GM23338 (cell line): ENCODE measurements around the gene SUGCT.

ENCODE experiments used
- CTCF ChIP-seq, 2 experiments: fragments of 200-600 bp in 1 of 2; sonication (generic) in 1 of 2; conservative IDR thresholded peaks; 2 replicates each; pipeline versions ENCODE4 v1.5.1 to v1.6.1; 2016 to 2017; ENCODE audit warnings: antibody characterized with exemption in 2 of 2, low read depth in 2 of 2, mild to moderate bottlenecking in 2 of 2, moderate library complexity in 1 of 2
- ETS1 ChIP-seq: IDR thresholded peaks from 2 replicates; pipeline ENCODE4 v1.6.1; 2016; ENCODE audit warnings: antibody characterized with exemption
- EZH2 ChIP-seq: fragments of 200-600 bp; sonication (generic); IDR thresholded peaks from one replicate; pipeline ENCODE4 v1.8.0; 2017; ENCODE audit warnings: antibody characterized with exemption, mild to moderate bottlenecking, low read depth; ENCODE audit not compliant: unreplicated experiment
- EZH2phosphoT487 ChIP-seq: fragments of 200-600 bp; sonication (generic); IDR thresholded peaks from one replicate; pipeline ENCODE4 v1.8.1; 2018; ENCODE audit warnings: antibody characterized with exemption; ENCODE audit not compliant: unreplicated experiment
- JUNB ChIP-seq: IDR thresholded peaks from one replicate; pipeline ENCODE4 v1.6.1; 2016; ENCODE audit warnings: antibody characterized with exemption; ENCODE audit not compliant: unreplicated experiment
- POLR2AphosphoS5 ChIP-seq: IDR thresholded peaks from 2 replicates; pipeline ENCODE4 v1.6.1; 2016; ENCODE audit warnings: antibody characterized with exemption, low read depth
- REST ChIP-seq: IDR thresholded peaks from one replicate; pipeline ENCODE4 v1.6.1; 2018; ENCODE audit warnings: antibody characterized with exemption; ENCODE audit not compliant: unreplicated experiment

GRCh38 chr7:40300146-40300670, 165.4 kb downstream of the SUGCT start:
- TF ChIP-seq CTCF (conservative IDR thresholded peaks at IDR 0.05; ENCODE audit: low read depth in 2 of 2) (no peak), POLR2AphosphoS5 (no peak), EZH2 (no peak), EZH2phosphoT487 (no peak), JUNB (no peak), REST (no peak), ETS1 (no peak)
